GM13977 (cell line): Measurements from ENCODE around the gene ADAP1.

Experiments
- DNase-seq: peaks from one replicate; pipeline ENCODE4 v3.0.0; 2012; ENCODE audit warnings: low spot score
- CTCF ChIP-seq: IDR thresholded peaks from 2 replicates; pipeline ENCODE4 v1.5.1; 2012; ENCODE audit warnings: mild to moderate bottlenecking, control low read depth; ENCODE audit not compliant: insufficient read depth; ENCODE audit errors: extremely low read depth, missing control alignments
- in situ Hi-C: fragments of 300-500 bp; cut with MboI; formaldehyde crosslinking; loops from one replicate; pipeline ENCODE4 v1.12.0; 2022; ENCODE audit warnings: low sequenced_read_pairs, low pct_unique_long_range_greater_than_20kb, mixed read lengths, inconsistent platforms; ENCODE audit not compliant: unreplicated experiment

Gene ADAP1

GRCh38 chr7:884191-885003 lies 70.1 kb downstream of the ADAP1 start:
- TF ChIP-seq CTCF: no peak
- in situ Hi-C loops: no loop called here
- no peak for DNase-seq

- in situ Hi-C loops: no loop called here
- DNase-seq: no peak
- no peak for TF ChIP-seq CTCF
Observed at GRCh38 chr7:883055-884021, 71.1 kb downstream of the ADAP1 start.

GRCh38 chr7:882336-883035 lies 72.0 kb downstream of the ADAP1 start:
- in situ Hi-C loops: no loop called here
- TF ChIP-seq CTCF: no peak
- no peak for DNase-seq

GRCh38 chr7:881441-882234 lies 72.8 kb downstream of the ADAP1 start:
- no peak for DNase-seq
- in situ Hi-C loops: no loop called here
- no peak for TF ChIP-seq CTCF

- TF ChIP-seq CTCF: no peak
- in situ Hi-C loops: no loop called here
- no peak for DNase-seq
Observed at GRCh38 chr7:880450-880849, 74.0 kb downstream of the ADAP1 start.
